HG03469 (cell line): ENCODE results near the gene FAM114A1.

Experiments used
- ATAC-seq: cut with Tn5 transposase; IDR thresholded peaks from one replicate; pipeline ENCODE4 v1.9.1; 2021; ENCODE audit warnings: mild to moderate bottlenecking, moderate library complexity, moderate number of reproducible peaks; ENCODE audit not compliant: unreplicated experiment

The FAM114A1 gene

GRCh38 chr4:38857354-38858096, 10.1 kb upstream of the FAM114A1 start:
- ATAC-seq, result peak; percentile 47

GRCh38 chr4:38858097-38858420, 9.5 kb upstream of the FAM114A1 start:
- ATAC-seq, result peak; percentile 6

- no peak for ATAC-seq
Observed at GRCh38 chr4:38859501-38859900, 8.1 kb upstream of the FAM114A1 start.

GRCh38 chr4:38860788-38861424, 6.7 kb upstream of the FAM114A1 start:
- ATAC-seq, result no peak

- ATAC-seq, result no peak
Observed at GRCh38 chr4:38861791-38862190, 5.8 kb upstream of the FAM114A1 start.

- no peak for ATAC-seq
Observed at GRCh38 chr4:38865445-38865844, 2.2 kb upstream of the FAM114A1 start.

- ATAC-seq, result no peak
Observed at GRCh38 chr4:38866973-38867477, 581 bp upstream of the FAM114A1 start.

- no peak for ATAC-seq
Observed at GRCh38 chr4:38868059-38868960, 704 bp downstream of the FAM114A1 start.

GRCh38 chr4:38869511-38869910, 1.9 kb downstream of the FAM114A1 start:
- ATAC-seq, result no peak

- ATAC-seq, result no peak
Observed at GRCh38 chr4:38870098-38870808, 2.6 kb downstream of the FAM114A1 start.

- ATAC-seq, result no peak
Observed at GRCh38 chr4:38871593-38871992, 4.0 kb downstream of the FAM114A1 start.

GRCh38 chr4:38872620-38873019, 5.0 kb downstream of the FAM114A1 start:
- ATAC-seq, result no peak

GRCh38 chr4:38873290-38873944, 5.8 kb downstream of the FAM114A1 start:
- ATAC-seq, result no peak

- ATAC-seq, result no peak
Observed at GRCh38 chr4:38876636-38877035, 9.0 kb downstream of the FAM114A1 start.

- no peak for ATAC-seq
Observed at GRCh38 chr4:38884254-38884653, 16.6 kb downstream of the FAM114A1 start.

- ATAC-seq, result no peak
Observed at GRCh38 chr4:38889143-38889542, 21.5 kb downstream of the FAM114A1 start.

- no peak for ATAC-seq
Observed at GRCh38 chr4:38891051-38891983, 23.7 kb downstream of the FAM114A1 start.

GRCh38 chr4:38894322-38894982, 26.8 kb downstream of the FAM114A1 start:
- no peak for ATAC-seq

- ATAC-seq, result no peak
Observed at GRCh38 chr4:38896940-38897339, 29.3 kb downstream of the FAM114A1 start.
